Lower leg skin (tissue), 3 donors: ENCODE results near the gene ICOSLG.

Experiments
- CTCF ChIP-seq, 3 donors: fragments of 450-650 bp; IDR thresholded peaks; one replicate each; pipeline ENCODE4 v1.5.1; 2016; ENCODE audit warnings: antibody characterized with exemption in 3 of 3, mild to moderate bottlenecking in 3 of 3, moderate library complexity in 2 of 3
- POLR2A ChIP-seq, 2 donors: fragments of 450-650 bp; IDR thresholded peaks; one replicate each; pipeline ENCODE4 v1.6.1; 2016 to 2017; ENCODE audit warnings: antibody characterized with exemption in 2 of 2, mild to moderate bottlenecking in 1 of 2, moderate library complexity in 1 of 2

GRCh38 chr21:44255511-44255981 is 14.8 kb upstream of the ICOSLG start:
- TF ChIP-seq POLR2A (IDR thresholded peaks at IDR 0.05) (no peak), CTCF (IDR thresholded peaks at IDR 0.05) (no peak)
